Nephron progenitor cell (in vitro differentiated cells): ENCODE measurements around the gene KRT23.

ENCODE experiments used
- DNase-seq: peaks from one replicate; pipeline ENCODE4 v3.0.0; 2021
- H3K27ac Mint-ChIP-seq: 2 replicates; pipeline ENCODE4 v1.8.0; 2021; ENCODE audit warnings: mild to moderate bottlenecking, moderate library complexity, mixed read lengths
- H3K27me3 Mint-ChIP-seq: 2 replicates; pipeline ENCODE4 v1.8.0; 2021; ENCODE audit warnings: mild to moderate bottlenecking, low read depth, mixed read lengths; ENCODE audit not compliant: poor library complexity
- H3K36me3 Mint-ChIP-seq: 2 replicates; pipeline ENCODE4 v1.8.0; 2021; ENCODE audit warnings: low read depth, mixed read lengths
- H3K4me1 Mint-ChIP-seq: 2 replicates; pipeline ENCODE4 v1.8.0; 2021; ENCODE audit warnings: mixed read lengths
- H3K4me3 Mint-ChIP-seq: 2 replicates; pipeline ENCODE4 v1.8.0; 2021; ENCODE audit warnings: mild to moderate bottlenecking, moderate library complexity, mixed read lengths
- H3K9me3 Mint-ChIP-seq: 2 replicates; pipeline ENCODE4 v1.8.0; 2021; ENCODE audit warnings: mild to moderate bottlenecking, moderate library complexity, mixed read lengths
- TF ChIP-seq, protein P1 (sequence below): fragments of 200-600 bp; sonication (generic); IDR thresholded peaks from 2 replicates; pipeline ENCODE4 v1.5.0; 2021; ENCODE audit warnings: antibody characterized with exemption

Gene KRT23

DNA sequence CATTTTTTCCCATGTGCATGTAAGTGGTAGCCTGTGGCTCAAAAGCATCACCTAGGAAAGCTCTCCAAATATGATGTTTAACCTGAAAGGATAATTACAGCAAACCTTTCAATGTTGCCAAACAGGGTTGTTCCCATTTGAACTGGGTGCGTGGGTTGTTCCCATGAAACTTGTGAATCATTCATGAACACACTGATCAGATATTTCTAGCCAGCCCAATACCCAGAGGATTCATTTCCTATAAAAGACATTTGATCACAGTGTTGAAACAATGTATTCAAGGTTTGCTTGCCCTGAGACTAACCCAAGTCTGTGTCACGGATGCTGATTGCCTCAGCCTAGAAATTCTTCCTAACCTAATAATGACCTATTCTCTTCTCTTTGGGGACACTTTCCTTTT, 16.4 kb upstream of the KRT23 start:
- Mint-ChIP-seq H3K27me3 (peaks cover 5% of the 10 kb centered on the region), H3K27ac (no peak overlapping the region), H3K9me3 (no peaks in the 10 kb centered on the region), H3K4me3 (no peak overlapping the region), H3K4me1 (peaks cover 82% of the 10 kb centered on the region), H3K36me3 (no peaks in the 10 kb centered on the region)
- TF ChIP-seq, protein P1, sequence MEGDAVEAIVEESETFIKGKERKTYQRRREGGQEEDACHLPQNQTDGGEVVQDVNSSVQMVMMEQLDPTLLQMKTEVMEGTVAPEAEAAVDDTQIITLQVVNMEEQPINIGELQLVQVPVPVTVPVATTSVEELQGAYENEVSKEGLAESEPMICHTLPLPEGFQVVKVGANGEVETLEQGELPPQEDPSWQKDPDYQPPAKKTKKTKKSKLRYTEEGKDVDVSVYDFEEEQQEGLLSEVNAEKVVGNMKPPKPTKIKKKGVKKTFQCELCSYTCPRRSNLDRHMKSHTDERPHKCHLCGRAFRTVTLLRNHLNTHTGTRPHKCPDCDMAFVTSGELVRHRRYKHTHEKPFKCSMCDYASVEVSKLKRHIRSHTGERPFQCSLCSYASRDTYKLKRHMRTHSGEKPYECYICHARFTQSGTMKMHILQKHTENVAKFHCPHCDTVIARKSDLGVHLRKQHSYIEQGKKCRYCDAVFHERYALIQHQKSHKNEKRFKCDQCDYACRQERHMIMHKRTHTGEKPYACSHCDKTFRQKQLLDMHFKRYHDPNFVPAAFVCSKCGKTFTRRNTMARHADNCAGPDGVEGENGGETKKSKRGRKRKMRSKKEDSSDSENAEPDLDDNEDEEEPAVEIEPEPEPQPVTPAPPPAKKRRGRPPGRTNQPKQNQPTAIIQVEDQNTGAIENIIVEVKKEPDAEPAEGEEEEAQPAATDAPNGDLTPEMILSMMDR, result no peak
- DNase-seq, result no peak

DNA sequence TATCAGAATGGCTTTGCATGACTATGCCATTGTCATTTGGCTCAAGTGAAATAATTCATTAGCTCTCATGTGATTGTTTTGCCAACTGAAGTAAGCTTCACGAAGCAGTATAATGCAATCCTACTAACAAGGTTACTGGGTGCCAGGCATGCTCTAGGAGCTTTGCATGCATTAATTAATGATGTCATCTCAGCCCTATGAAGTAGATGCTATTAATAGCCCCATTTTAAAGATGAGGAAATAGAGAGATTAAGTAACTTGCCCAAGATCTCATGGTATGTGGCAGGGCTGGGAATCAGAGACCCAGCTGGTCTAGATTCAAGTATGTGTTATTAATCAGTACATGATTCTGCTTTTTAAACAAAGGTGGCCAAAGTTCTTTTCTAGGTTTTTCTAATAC, 15.2 kb upstream of the KRT23 start:
- H3K9me3 Mint-ChIP-seq, result no peaks in the 10 kb centered on the region
- TF ChIP-seq, protein P1, result no peak
- DNase-seq, result no peak
- peaks cover 73% of the 10 kb centered on the region for H3K4me1 Mint-ChIP-seq
- no peak overlapping the region for H3K27ac Mint-ChIP-seq
- peaks cover 3% of the 10 kb centered on the region for H3K27me3 Mint-ChIP-seq
- no peak overlapping the region for H3K4me3 Mint-ChIP-seq
- H3K36me3 Mint-ChIP-seq, result no peaks in the 10 kb centered on the region

DNA sequence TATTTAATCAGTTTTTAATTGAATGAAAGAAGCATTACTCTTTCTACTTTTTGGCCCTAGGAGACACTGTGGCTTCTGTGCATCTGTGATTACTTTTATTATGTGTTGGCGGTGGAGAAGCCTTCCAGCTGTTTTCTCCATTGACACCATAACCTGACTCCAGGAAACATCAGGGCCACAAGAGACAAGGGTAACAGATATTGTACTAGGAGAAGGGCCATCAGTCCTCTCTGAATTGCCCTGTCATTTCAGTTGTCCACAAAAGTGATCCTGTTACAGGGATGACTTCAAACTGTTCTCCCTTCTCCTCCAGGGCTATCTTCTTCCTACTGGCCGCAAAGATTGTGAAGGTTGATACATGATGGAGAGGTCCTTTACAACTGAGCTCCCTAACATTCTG, 14.7 kb upstream of the KRT23 start:
- no peak for DNase-seq
- Mint-ChIP-seq H3K4me3 (no peak overlapping the region), H3K36me3 (no peaks in the 10 kb centered on the region), H3K9me3 (no peaks in the 10 kb centered on the region), H3K4me1 (peaks cover 71% of the 10 kb centered on the region), H3K27me3 (peaks cover 3% of the 10 kb centered on the region), H3K27ac (peak overlapping the region; percentile 7)
- TF ChIP-seq, protein P1, result no peak

DNA sequence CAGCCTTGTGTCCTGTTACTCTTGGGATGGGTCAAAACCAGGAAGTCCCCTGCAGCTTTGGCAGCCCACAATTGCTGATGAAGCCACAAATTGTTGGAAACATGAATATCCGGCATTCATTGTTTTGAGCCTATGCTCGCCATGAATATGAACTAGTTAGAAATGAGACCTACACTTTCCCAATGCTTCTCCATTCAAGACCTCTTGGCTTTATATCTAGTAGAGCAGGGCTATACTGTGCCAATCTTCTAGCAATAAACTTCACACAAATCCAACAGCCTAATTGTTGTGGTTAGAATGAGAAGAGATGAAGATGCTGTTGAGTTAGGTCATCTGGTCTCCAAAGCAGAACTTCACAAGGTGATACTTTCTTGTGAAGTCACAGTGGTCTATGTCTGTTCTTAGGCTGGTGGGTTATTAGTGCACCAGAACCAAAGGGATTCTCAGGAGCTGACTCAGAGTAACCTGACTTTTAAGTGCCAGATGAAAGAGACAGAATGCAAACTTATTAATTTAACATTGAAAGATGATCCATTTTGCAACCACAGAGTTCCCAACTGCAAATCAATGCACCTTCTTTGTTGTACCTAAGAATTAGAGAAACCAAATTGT, 13.7 kb upstream of the KRT23 start:
- Mint-ChIP-seq H3K4me3 (no peak overlapping the region), H3K27me3 (peaks cover 3% of the 10 kb centered on the region), H3K27ac (no peak overlapping the region), H3K9me3 (no peaks in the 10 kb centered on the region), H3K36me3 (no peaks in the 10 kb centered on the region), H3K4me1 (peaks cover 71% of the 10 kb centered on the region)
- no peak for DNase-seq
- TF ChIP-seq, protein P1, result no peak

DNA sequence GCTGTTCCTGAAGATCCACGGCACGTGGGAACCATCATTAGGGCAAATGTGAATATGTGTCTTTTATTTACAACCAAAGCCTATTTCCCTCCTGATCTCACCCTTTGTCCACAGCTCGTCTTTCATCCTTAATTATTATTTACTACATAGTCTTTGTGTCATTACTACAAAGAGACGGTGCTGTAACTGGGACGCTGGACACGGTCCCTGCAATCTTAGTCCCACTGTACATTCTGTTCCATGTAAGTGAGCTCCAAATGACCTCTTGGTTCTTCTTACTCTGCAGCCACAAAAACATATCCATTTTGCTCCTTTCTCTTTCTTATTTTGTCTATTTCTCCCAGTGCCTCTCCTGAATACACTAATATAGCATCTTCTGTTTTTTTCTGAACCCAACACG, 12.7 kb upstream of the KRT23 start:
- no peak for DNase-seq
- TF ChIP-seq, protein P1, result no peak
- H3K4me3 Mint-ChIP-seq, result no peak overlapping the region
- no peaks in the 10 kb centered on the region for H3K9me3 Mint-ChIP-seq
- no peak overlapping the region for H3K27ac Mint-ChIP-seq
- H3K27me3 Mint-ChIP-seq, result peaks cover 3% of the 10 kb centered on the region
- no peaks in the 10 kb centered on the region for H3K36me3 Mint-ChIP-seq
- peaks cover 71% of the 10 kb centered on the region for H3K4me1 Mint-ChIP-seq

DNA sequence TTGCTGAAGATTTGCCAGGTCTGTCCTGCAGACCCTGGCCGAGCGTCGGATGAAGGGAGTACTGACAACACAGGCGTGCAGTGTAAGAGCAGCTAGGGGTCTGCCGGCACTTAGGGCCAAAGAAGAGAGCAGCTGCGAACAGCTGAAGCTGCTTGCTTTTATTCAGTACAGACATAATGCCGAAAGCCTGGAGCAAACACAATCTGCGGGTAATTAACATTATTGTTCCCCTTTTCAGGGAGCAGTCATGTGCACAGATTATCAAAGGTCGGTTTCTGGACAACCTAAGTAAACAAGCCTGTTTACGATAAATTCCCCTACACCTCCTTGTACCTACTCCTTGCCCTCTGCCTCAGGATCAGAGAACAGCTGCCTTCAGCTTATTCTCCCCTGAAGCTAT, 12.0 kb upstream of the KRT23 start:
- TF ChIP-seq, protein P1, result no peak
- Mint-ChIP-seq H3K9me3 (no peaks in the 10 kb centered on the region), H3K36me3 (no peaks in the 10 kb centered on the region), H3K4me3 (no peak overlapping the region), H3K27ac (peak overlapping the region; percentile 52), H3K4me1 (peaks cover 69% of the 10 kb centered on the region), H3K27me3 (peaks cover under 1% of the 10 kb centered on the region)
- no peak for DNase-seq
